HG03342 (cell line): ENCODE results near the gene EPHA2.
"Not testable (repeated sequence)": the region's sequence is repeated elsewhere in the genome, so short reads cannot be mapped to it uniquely, and the experiment has no call there.

Experiments
- ATAC-seq: cut with Tn5 transposase; IDR thresholded peaks from one replicate; pipeline ENCODE4 v1.9.1; 2021; ENCODE audit warnings: mild to moderate bottlenecking, moderate library complexity; ENCODE audit not compliant: unreplicated experiment

Gene EPHA2

DNA sequence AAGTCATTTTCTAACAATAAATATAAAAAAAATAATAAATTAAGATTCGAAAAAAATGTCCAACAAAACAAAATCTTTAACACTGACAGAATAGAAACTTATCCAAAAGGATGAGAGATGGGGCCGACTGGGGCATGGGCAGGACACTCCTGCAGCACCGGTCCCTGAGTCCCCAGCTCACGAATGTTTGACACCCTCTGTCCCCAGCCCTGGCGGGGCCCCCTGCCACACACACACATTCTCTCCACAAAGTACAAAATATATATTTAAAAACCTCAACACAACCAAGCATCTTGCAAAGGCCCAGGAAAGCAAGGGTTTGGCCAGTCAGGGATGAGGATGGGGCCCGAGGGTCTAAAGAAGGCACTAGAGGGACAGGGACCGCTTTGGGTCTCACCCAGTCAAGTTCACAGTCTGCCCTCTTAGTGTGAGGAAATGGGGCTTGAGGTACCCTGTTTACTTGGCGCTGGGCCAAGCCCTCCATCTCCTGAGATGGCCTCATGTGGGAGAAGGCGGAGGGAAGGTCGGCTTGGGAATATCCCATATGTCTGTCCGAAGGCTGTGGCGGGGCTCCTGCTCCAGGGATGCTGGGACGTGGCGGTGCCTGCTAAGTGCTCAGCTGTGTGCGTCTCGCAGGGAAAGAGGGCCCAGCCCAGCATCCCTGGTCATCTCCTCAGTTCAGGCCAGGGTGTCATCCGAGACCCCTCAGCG, 31.3 kb downstream of the EPHA2 start:
- no peak for ATAC-seq

DNA sequence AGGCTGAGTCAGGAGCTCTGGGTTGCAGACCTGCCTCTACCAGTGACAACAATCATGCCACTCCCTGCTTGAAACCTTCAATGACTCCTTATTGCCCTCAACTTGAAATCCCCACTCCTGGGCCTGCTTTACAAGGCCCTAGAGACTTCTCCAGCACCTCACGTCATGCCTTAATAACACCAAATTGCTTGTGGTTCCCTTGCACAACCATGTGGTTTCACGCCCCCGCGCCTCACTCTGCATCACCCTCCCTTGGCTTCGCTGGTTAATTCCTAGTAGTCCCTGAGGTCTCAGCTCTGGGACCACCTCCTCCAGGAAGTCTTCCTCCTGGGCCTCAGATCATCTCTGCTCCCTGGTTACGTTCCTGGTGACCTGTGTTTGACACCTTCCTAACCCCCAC, 33.0 kb downstream of the EPHA2 start:
- no peak for ATAC-seq

DNA sequence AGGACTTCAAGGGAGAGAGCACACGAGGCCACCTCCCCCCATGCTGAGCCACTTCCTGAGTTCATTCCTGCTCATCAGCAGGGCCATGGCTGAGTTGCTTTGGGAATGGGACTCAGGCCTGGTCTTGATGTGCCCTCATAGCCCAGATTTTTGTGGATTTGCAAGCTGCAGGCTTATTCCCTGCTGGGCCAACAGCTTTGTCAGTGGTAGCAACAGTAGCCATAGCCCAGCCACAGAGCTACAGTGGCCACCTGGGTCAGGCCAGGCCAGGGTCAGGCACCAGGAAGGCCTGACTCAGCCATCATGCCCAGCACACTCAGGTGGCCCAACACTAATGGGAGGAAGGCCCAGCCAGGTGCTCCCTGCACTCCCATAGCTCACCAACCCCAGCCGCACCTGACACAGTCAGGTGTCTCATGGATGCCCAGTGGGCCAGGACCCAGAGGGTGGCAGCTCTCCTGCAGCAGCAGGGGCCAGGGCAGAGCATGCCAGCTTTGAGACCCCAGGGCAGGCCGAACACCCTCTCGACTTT, 33.5 kb downstream of the EPHA2 start:
- ATAC-seq: no peak

DNA sequence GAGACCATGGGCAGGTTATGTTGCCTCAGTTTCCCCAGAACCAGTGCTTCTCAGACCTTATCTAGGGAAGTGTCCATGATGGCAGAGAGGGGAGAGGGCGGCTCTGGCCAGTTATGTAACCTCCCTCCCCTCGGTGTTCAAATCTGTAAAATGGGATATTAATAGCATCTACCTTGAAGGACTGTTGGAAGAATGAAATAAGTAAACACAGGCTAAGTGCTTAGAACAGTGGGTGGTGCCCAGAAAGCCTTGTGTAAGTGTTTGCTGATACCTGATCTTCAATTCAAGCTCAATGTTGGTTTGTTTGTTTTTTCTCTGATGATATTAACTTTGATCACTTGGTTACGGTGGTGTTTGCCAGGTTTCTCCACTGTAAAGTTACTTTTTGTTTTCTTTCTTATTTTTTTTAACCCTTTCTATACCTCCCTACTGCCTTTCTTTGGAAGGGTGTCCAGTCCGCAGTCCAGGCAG, 34.9 kb downstream of the EPHA2 start:
- ATAC-seq: no peak

- no peak for ATAC-seq
Measured at GRCh38 chr1:16120407-16120806, 35.5 kb downstream of the EPHA2 start.

GRCh38 chr1:16119926-16120325, 35.9 kb downstream of the EPHA2 start:
- no peak for ATAC-seq

- ATAC-seq: no peak
Measured at GRCh38 chr1:16119504-16119903, 36.4 kb downstream of the EPHA2 start.

- ATAC-seq: no peak
Measured at GRCh38 chr1:16118706-16119105, 37.2 kb downstream of the EPHA2 start.

DNA sequence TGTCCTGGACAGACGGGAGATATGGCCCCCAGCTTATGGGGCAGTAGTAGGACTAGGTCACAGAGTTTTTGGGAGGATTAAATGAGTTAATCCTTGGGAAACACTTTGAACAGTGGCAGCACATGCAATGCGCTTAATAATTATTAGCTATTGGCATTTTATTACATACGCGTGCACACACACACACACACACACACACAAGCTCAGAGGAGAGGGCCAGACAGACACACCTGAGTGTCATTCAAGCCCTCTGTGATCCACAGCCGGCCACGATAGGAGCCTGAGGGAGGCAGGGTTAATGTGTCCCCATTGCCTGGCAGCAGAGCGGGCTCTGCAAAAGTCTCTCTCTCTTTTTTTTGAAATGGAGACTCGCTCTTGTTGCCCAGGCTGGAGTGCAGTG, 37.9 kb downstream of the EPHA2 start:
- no peak for ATAC-seq

DNA sequence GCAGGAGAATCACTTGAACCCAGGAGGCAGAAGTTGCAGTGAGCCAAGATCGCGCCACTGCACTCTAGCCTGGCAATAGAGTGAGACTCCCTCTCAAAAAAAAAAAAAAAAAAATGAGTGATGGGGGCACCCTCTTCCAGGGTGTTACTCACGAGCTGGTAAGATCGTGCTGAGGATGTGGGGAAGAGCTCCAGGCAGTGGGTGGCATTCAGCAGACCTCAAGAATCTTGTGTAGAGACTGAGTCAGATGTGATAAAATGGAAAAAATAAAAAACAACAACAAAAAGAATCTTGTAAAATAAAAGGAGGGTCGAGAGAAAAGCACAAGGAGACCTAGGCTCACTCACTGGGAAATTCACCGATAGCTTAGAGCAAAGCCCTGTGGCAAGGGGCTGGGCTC, 38.5 kb downstream of the EPHA2 start:
- ATAC-seq: no peak

DNA sequence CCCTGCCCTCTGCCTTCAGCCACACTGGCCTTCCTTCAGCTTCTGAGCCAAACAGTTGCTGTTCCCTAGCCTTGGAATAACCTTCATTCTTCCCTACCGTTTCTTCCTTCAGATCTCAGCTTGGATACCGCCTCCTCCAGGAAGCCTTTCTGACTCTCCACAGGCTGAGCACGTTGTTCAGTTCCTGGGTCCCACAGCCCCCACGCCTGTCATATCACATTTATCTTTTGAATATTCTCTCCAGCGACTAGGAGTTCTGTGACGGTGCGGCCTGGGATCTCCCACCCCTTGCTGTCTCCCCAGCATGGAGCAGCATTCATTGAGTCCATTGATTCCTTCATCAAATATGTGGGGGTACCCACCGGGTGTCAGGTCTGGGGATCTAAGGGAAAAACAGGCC, 39.2 kb downstream of the EPHA2 start:
- ATAC-seq: no peak

DNA sequence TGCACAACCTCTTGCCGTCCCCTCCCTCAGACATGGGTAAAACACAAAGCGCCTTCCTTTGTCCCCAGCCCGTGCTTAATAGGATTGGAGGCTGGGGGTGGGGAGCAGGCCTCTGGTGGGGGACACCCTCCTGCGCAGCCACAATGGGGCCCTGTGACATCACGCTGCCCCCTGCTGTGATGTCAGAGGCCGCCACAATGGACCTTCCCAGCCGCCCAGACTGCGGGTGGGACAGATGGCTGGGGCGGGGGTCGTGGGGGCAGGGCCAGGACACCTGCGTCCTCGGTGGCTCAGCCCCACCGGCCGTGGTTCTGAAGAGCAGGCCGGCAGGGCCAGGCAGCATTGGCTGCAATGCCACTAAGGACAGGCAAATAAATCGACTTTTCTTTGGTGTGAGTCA, 39.9 kb downstream of the EPHA2 start:
- ATAC-seq: no peak

DNA sequence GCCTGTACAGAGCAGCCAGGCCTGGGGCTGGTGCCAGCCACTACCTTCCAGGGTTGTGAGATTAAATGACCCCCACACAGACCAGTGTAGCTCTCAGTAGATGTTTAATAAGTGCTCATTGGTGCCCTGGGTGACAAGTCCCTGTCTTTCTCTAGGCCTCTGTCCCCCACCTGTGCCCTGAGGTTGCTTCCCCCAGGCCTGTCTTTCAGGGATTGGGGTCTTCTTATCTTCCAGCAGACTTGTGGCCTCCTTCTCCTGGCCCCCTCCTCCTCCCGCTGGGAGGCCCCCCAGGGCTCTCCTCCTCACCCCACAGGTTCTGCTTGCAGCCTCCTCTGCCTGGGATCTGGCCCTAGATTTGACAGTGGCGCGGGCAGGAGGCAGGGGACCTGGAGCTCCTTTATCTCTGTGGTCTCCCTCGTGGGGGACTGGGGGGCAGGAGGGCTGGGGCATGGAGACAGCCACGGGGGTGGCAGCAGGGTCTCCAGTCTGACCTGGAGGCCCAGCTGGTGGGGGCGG, 40.3 kb downstream of the EPHA2 start:
- ATAC-seq: no peak

GRCh38 chr1:16114527-16115467, 41.1 kb downstream of the EPHA2 start:
- ATAC-seq: no peak

DNA sequence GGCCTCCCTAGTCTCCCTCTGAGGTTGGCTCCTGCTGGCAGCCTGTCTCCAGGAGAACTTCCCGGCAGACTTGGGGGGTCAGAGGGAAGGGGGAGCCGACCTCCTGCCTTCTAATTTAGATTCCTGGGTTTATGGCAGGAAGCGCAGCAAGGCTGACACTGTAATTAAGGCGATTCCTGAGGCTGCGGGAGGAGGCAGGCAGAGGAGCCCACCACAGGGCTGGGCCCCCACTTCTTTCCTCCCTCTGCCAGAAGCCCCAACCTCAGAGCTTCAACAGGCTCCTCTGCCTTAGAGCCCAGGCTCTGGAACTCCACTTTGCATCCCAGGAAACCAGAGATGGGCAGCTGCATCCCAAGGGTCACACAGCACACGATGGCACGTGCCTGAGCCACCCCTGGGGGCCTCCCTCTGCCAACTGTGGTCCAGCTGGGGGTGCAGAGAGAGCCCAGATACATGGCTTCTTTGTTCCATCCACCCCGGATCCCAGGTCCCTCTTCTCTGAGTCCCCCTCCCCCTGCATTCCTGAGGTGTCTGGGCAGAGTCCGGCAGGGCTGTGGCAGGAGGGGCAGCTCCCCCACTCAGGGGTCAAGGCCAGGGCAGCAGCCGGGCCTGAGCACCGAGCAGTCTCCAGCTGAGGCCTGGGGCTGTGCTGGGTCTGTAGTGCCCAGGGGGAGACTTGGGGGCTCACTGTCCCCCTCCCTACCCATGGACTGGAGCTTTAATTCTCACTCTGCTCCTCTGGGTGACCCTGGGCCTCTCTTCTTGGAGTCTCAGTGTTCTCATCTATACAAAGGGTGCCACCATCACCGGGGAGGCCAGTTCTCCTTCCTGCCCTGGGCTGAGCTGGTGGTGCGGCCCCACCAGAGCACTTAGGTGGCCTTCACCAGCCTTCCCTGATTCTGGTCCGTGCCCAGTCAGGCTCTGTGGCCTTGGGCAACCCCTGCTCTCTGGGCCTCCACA, 43.0 kb downstream of the EPHA2 start:
- no peak for ATAC-seq

DNA sequence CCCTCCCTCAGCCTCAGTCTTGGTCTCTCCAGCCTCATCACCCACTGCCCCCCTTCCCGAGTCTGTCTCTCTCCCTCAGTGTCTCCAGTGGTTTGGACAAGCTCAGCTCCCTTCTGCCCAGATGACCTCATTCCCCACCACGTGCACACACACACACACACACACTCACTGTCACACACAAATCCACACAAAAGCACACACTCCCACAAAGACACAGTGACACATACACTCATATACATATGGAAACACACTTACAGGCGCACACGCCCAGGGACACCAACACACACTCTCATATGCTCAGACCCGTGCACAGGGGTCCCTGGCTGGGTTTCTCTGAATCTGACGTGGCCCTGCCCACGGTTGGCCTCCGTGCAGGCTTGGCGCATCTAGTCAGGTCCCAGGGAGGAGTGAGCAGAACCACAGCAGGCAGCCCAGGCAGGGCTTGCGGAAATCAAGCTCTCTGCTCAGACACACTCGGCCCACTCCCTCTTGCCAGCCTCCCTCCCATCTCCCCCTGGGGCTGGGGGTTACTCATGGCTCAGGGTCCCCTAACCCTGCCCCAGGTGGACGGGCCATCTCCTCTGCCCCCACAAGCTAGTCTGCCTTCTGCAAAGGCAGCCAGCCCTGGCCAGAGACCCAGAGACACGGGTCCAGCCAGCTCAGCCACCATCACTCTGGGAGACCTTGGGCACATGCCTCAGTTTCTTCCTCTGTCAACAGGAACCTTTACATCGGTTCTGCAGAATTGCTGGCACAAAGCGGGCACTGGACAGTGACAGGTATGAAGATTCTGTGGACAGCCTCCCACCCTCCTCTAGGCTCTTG, 43.9 kb downstream of the EPHA2 start:
- ATAC-seq: no peak

- no peak for ATAC-seq
Measured at GRCh38 chr1:16110884-16111283, 45.0 kb downstream of the EPHA2 start.

- no peak for ATAC-seq
Measured at GRCh38 chr1:16110456-16110855, 45.4 kb downstream of the EPHA2 start.

DNA sequence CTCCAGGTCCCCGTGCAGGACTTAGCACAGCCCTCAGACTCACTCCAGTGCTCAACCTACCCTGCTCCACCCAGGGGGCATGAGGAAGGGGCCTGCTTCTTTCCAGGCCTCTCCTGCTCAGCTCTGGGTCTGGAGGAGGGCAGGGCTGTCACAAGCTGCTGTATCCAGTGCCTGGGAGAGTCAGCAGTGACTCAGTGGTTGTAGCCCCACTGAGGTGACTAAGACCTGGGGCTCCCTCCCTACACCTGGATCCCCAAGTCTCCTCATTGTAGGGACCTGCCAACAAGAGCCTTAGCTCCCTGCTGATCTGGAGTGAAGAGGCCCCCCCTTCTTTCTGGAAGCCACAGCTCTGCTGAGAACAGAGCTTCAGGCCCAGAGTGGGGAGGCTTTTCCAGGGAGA, 46.3 kb downstream of the EPHA2 start:
- ATAC-seq: no peak

DNA sequence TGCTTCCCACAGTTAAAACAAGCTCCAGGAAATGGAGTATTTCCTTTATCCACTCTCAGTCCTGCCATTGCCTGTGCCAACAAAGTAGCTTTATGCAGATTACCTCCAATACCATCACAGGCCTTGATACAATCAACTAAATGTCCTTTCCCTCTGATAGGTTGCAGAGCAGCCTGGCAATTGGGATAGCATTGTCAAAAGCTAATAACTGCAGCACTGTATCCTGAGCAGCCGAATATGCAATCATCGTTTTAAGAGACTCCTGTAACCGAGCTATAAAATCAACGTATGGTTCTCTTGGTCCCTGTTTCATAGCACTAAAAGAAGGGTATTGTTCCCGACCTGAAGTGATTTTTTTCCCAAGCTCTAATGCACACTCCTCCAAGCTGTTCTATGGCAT, 48.8 kb downstream of the EPHA2 start:
- not testable (repeated sequence) for ATAC-seq
